ENCODE results near the gene UBE2E1.

GRCh38 chr3:23804441-23805209 lies 1.1 kb upstream of the UBE2E1 start:
- TF ChIP-seq GATA1 (IDR thresholded peaks at IDR 0.05; ENCODE audit: low read depth, low read length) = no peak
- TF ChIP-seq POLR2A (IDR thresholded peaks at IDR 0.05; ENCODE audit: low read length) = no peak
